Ureter (tissue), 1 donor: ENCODE data around the gene HDAC4. TPM values are rescaled to one million over a fixed set of nuclear protein-coding genes. Genes with fewer than 3 reads are reported as not detected.
A peak's percentile ranks its signal among the peaks of the same experiment; 100 is the strongest.

Experiments used
- DNase-seq: peaks from one replicate; pipeline ENCODE4 v3.0.0-alpha.2; 2020; ENCODE audit warnings: low spot score
- total RNA-seq: library from RNA; stranded (reverse); gene quantifications from one replicate; pipeline ENCODE4 v1.2.4, GENCODE V29; 2023
- donor health status: DM: yes; HTN: yes; CAD: no.

The HDAC4 gene
- total RNA-seq, 1 donor from 2014 or later: 86.9 TPM

GRCh38 chr2:239255218-239255617 lies 145.6 kb downstream of the HDAC4 start:
- DNase-seq: no peak

- DNase-seq: no peak
Measured at GRCh38 chr2:239253701-239254436, 147.0 kb downstream of the HDAC4 start.

GRCh38 chr2:239253264-239253663 lies 147.6 kb downstream of the HDAC4 start:
- DNase-seq: no peak

GRCh38 chr2:239252801-239253200 lies 148.0 kb downstream of the HDAC4 start:
- DNase-seq: no peak

GRCh38 chr2:239252393-239252792 lies 148.4 kb downstream of the HDAC4 start:
- DNase-seq: no peak

- DNase-seq: no peak
Measured at GRCh38 chr2:239251971-239252370, 148.8 kb downstream of the HDAC4 start.

GRCh38 chr2:239250216-239251081 lies 150.4 kb downstream of the HDAC4 start:
- DNase-seq: no peak

- no peak for DNase-seq
Measured at GRCh38 chr2:239249776-239250175, 151.0 kb downstream of the HDAC4 start.

- DNase-seq: no peak
Measured at GRCh38 chr2:239249048-239249447, 151.8 kb downstream of the HDAC4 start.

GRCh38 chr2:239247401-239248245 lies 153.2 kb downstream of the HDAC4 start:
- DNase-seq: no peak

- DNase-seq: no peak
Measured at GRCh38 chr2:239246723-239247122, 154.1 kb downstream of the HDAC4 start.

GRCh38 chr2:239245872-239246721 lies 154.7 kb downstream of the HDAC4 start:
- DNase-seq: no peak

- no peak for DNase-seq
Measured at GRCh38 chr2:239245107-239245506, 155.7 kb downstream of the HDAC4 start.

GRCh38 chr2:239244625-239245024 lies 156.2 kb downstream of the HDAC4 start:
- DNase-seq: no peak

GRCh38 chr2:239241431-239241960 lies 159.3 kb downstream of the HDAC4 start:
- no peak for DNase-seq

GRCh38 chr2:239240414-239240881 lies 160.4 kb downstream of the HDAC4 start:
- DNase-seq: peak; percentile 59

GRCh38 chr2:239239607-239240413 lies 161.0 kb downstream of the HDAC4 start:
- peak; percentile 56 for DNase-seq

- DNase-seq: peak; percentile 44
Measured at GRCh38 chr2:239238839-239239606, 161.8 kb downstream of the HDAC4 start.

- peak; percentile 36 for DNase-seq
Measured at GRCh38 chr2:239238381-239238780, 162.4 kb downstream of the HDAC4 start.
